ENCODE results near the gene MYCT1. TPM values are rescaled to one million over a fixed set of nuclear protein-coding genes. Genes with fewer than 3 reads are reported as not detected.

Gene MYCT1
- total RNA-seq, 2 experiments from 2014 or later: not detected

DNA sequence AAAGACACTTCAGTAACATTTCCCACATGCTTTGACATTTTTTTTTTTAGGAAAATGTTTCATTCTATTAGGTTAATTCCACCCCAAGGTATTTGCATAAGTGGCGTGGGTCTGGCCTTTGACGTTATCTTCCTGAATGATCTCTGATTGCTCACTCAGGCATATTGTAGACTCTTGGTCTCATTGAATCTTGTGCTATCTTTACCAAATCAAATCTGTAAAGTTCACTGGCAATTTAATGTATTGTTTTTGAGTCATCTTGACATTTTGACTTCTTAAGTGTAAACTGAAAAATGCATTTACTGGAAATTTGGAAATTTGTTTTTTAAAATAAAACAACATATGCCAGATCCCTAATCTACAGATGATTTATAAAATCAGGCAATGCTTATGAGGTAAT is 36.9 kb downstream of the MYCT1 start:
- no peaks in the 10 kb centered on the region for H3K9me3 Mint-ChIP-seq
- no peak overlapping the region for H3K4me3 Mint-ChIP-seq
- DNase-seq: no peak
- POLR2A ChIA-PET: no interaction called here
- H3K27me3 Mint-ChIP-seq: no peaks in the 10 kb centered on the region
- no peaks in the 10 kb centered on the region for H3K4me1 Mint-ChIP-seq (ENCODE audit: low read depth)
- CTCF ChIA-PET: no interaction called here
- intact Hi-C loops (cut with micrococcal nuclease): no loop called here
- H3K27ac Mint-ChIP-seq: no peak overlapping the region
- H3K36me3 Mint-ChIP-seq: no peaks in the 10 kb centered on the region

DNA sequence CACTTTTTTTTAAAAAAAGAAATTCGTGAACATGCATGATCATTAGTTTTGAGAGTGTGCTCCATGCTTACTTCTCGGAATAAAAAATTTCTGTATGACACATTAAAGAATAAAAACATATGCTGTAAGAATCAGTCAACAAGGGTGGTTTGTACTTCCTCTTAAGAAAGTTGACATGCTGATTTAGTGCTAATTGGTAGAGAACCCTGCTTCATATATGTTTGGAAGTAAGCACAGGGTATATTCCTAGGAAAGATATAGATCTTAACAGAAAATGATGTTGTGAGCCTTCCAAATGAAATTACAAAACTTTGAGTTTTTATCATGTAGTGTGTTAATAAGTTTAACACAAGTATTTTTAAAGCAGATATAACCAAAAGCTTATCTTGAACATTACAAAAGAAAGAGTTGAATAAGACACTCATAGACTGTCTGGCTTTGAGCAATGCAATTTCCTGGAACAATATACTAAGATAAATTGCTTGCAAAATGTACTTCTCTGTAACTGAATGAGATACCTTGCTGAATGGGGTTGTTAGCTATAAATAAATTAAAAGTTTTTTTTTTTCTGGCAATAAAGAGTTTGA is 39.1 kb downstream of the MYCT1 start:
- Mint-ChIP-seq H3K27me3 (no peaks in the 10 kb centered on the region), H3K36me3 (no peaks in the 10 kb centered on the region), H3K4me1 (ENCODE audit: low read depth) (no peaks in the 10 kb centered on the region), H3K27ac (no peak overlapping the region), H3K4me3 (no peak overlapping the region), H3K9me3 (no peaks in the 10 kb centered on the region)
- CTCF ChIA-PET: no interaction called here
- DNase-seq: no peak
- POLR2A ChIA-PET: no interaction called here
- intact Hi-C loops (cut with micrococcal nuclease): no loop called here

DNA sequence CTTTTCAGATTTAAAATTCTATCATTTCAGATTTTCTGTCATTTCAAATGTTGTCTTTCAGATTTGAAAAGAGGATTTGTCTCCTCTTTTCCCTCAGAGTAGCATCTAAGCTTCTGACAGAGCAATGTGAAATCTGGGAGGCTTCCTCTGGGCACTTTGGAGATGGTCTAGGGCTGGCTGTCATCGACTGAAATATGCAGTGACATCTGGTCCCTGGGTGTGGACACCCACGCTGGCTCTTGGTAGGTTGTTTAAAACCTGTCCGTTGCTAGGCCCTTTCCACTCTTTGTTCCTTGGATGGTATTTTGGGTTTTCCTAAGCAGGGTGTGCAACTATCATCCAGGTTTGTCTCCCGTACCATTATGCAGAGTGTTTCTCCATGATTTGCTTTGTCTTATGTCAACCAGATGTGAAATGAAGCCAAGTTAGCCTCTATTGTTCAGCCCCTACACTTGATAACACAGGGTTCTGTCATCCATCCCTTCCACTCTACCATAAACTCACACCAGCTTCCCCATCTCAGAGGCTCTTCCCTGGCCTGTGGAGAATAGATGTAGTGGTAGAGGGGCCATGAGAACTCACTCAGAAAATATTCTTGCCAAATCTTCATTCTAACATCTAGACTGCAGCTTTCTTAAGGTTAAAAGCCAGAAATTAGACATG is 47.9 kb downstream of the MYCT1 start:
- DNase-seq: no peak
- intact Hi-C loops (cut with micrococcal nuclease): no loop called here
- Mint-ChIP-seq H3K27me3 (peaks cover 1% of the 10 kb centered on the region), H3K27ac (no peak overlapping the region), H3K9me3 (no peaks in the 10 kb centered on the region), H3K4me3 (no peak overlapping the region), H3K4me1 (ENCODE audit: low read depth) (no peaks in the 10 kb centered on the region), H3K36me3 (no peaks in the 10 kb centered on the region)
- ChIA-PET CTCF (no interaction called here), POLR2A (no interaction called here)

DNA sequence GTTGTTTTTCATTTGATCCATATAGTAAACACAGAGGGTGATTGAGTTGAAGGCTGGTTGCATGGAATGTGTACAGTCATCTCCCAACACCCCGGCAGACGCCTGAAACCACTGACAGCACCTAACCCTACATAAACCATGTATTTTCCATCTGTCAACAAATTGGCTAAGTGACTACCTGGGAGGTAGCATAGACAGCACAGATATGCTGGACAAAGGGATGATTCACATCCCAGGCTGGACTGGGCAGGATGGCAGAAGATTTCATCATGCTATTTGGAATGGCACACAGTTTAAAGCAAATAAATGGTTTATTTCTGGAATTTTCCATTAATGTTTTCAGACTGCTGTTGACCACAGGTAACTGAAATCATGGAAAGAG is 48.5 kb downstream of the MYCT1 start:
- Mint-ChIP-seq H3K4me1 (ENCODE audit: low read depth) (no peaks in the 10 kb centered on the region), H3K36me3 (no peaks in the 10 kb centered on the region), H3K9me3 (no peaks in the 10 kb centered on the region), H3K27ac (no peak overlapping the region), H3K4me3 (no peak overlapping the region), H3K27me3 (peaks cover 1% of the 10 kb centered on the region)
- no peak for DNase-seq
- ChIA-PET POLR2A (no interaction called here), CTCF (no interaction called here)
- intact Hi-C loops (cut with micrococcal nuclease): no loop called here

DNA sequence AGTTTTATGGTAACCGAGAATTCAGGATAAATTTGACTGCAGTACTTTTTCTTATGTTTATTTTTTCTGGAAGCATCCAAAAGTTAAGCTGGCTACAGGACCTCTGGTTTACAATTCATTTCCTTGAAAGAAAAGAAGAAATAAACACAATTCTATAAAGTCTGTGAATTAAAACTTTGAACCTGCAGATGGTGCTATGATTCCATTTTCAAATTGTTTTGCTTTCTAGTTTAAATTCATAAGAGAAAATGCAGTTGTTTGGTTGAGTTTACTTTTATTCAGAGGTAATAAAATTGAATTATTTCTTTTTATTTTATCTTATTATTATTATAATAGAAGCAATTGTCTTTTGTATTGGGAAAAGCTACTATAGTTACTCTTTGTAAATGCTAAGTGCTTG is 51.1 kb downstream of the MYCT1 start:
- H3K9me3 Mint-ChIP-seq: no peaks in the 10 kb centered on the region
- CTCF ChIA-PET: interaction anchor here (0.8 to 1.6 kb wide), 4 partner anchors 149 to 763 kb away, joined by 3 to 4 read pairs (median 3); no protein-coding TSS in a partner anchor
- no peaks in the 10 kb centered on the region for H3K4me1 Mint-ChIP-seq (ENCODE audit: low read depth)
- no peaks in the 10 kb centered on the region for H3K36me3 Mint-ChIP-seq
- no peak overlapping the region for H3K27ac Mint-ChIP-seq
- POLR2A ChIA-PET: no interaction called here
- DNase-seq: no peak
- intact Hi-C loops (cut with micrococcal nuclease): no loop called here
- H3K4me3 Mint-ChIP-seq: no peak overlapping the region
- H3K27me3 Mint-ChIP-seq: no peaks in the 10 kb centered on the region

DNA sequence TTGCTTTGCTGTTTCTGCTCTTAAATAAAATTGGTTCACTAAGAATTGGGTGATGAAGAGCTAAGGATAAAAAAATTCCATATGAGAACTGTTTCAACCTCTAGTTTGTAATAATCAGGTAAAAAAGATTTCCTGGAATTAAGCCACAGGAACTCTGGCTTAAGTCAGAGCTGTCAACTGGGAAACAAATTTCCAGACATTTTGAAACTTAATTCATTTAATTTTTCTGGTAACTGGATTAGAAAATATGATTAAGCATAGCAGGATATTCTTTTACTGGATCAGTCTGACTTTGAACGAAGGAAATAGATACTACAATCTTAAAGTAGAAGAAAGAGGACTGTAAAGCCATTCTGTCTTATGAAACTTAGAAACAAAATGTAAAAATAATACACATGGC is 51.6 kb downstream of the MYCT1 start:
- ChIA-PET POLR2A (no interaction called here), CTCF (interaction anchor here (0.8 to 1.6 kb wide), 2 partner anchors 199 to 205 kb away, joined by 3 to 4 read pairs; no protein-coding TSS in a partner anchor)
- intact Hi-C loops (cut with micrococcal nuclease): no loop called here
- DNase-seq: no peak
- Mint-ChIP-seq H3K27ac (no peak overlapping the region), H3K4me3 (no peak overlapping the region), H3K27me3 (no peaks in the 10 kb centered on the region), H3K9me3 (no peaks in the 10 kb centered on the region), H3K4me1 (ENCODE audit: low read depth) (no peaks in the 10 kb centered on the region), H3K36me3 (no peaks in the 10 kb centered on the region)

DNA sequence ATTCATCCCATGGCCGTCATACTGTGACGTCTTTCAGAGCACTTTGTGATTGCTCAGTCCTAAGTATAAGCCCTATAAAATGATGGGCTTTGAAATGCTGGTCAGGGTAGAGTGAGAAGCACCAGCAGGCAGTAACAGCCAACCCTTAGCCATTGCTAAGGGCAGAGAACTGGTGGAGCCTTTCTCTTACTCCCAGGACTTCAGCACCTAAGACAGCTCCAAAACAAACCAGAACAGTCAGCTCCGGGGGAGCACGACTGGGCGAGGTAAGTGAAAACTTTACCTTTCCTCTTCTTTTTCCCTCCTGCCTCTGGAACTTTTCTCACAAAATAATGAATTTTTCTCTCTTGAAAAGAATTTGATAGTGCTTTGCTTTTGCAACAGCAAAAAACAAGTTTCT is 53.0 kb downstream of the MYCT1 start, which contains the start of gene VIP:
Gene VIP, plus strand, starts transcription at position 104 of the 400 bp plus-strand sequence. CDS start 1,381 bp downstream, outside the sequence.
- Mint-ChIP-seq H3K27me3 (no peaks in the 10 kb centered on the region), H3K9me3 (no peaks in the 10 kb centered on the region), H3K4me1 (ENCODE audit: low read depth) (no peaks in the 10 kb centered on the region), H3K4me3 (no peak within 1 kb of the TSS), H3K27ac (no peak within 1 kb of the TSS), H3K36me3 (no peaks in the 10 kb centered on the region)
- no peak for DNase-seq
- intact Hi-C loops (cut with micrococcal nuclease): no loop called here
- ChIA-PET CTCF (no interaction called here), POLR2A (no interaction called here)

DNA sequence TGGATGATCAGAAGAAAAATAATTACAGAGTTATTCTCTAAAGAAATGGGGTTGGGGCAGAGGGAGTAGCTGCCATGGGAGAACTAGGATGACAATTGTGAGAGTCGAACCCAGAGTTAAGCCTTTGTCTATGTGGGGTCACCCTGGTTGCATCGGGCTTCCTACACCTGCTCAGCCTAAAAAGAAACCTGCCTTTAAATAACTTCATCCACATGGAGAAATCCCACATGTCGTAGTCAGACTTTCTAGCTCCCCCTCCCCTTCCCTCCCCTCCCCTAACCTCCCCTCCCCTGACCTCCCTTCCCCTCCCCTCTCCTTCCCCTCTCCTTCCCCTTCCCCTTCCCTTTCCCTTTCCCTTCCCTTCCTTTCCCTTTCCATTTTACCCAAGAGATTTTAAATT is 67.6 kb downstream of the MYCT1 start:
- ChIA-PET CTCF (no interaction called here), POLR2A (no interaction called here)
- Mint-ChIP-seq H3K9me3 (no peaks in the 10 kb centered on the region), H3K4me3 (no peak overlapping the region), H3K4me1 (ENCODE audit: low read depth) (no peaks in the 10 kb centered on the region), H3K27me3 (no peaks in the 10 kb centered on the region), H3K36me3 (no peaks in the 10 kb centered on the region), H3K27ac (no peak overlapping the region)
- intact Hi-C loops (cut with micrococcal nuclease): no loop called here
- DNase-seq: no peak

DNA sequence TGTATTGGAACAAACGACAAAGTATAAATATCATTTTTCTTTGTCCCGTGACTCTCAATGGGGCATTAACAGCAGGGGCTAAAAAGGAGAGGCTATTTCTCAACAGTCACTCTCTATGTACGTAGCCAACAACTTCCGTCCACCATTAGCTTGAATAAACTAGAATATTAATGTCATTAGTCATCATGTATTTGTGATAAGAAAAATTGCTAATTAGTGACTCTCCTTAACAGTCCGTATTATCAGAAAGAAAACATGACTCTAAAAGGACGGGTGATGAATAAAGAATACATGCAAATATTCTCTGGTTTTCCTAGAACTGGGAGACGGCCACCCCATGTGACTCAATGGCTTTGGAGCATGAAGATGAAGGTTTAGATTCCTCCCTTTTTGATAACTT is 71.5 kb downstream of the MYCT1 start:
- H3K27me3 Mint-ChIP-seq: no peaks in the 10 kb centered on the region
- no peak overlapping the region for H3K27ac Mint-ChIP-seq
- H3K4me3 Mint-ChIP-seq: no peak overlapping the region
- no peaks in the 10 kb centered on the region for H3K9me3 Mint-ChIP-seq
- ChIA-PET CTCF (no interaction called here), POLR2A (no interaction called here)
- intact Hi-C loops (cut with micrococcal nuclease): no loop called here
- no peak for DNase-seq
- no peaks in the 10 kb centered on the region for H3K36me3 Mint-ChIP-seq
- H3K4me1 Mint-ChIP-seq (ENCODE audit: low read depth): no peaks in the 10 kb centered on the region

DNA sequence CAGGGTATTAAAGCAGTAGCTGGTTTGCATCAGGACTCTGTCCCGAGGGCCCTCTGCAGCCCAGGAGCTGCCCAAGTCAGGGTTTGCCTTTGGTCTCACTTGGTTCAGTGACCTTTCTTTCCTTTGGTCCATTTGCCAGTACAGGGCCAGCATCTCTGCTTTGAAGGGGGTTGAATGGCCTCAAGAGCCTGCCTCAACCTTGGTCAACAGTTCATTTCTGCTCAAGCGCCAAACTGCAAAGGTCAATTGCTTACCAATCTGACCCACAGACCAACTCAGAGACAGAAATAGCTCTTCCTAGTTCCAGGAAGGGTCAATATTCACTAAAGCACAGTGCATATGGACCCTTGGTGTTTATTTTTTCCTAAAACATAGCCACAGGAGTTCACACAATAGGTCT is 72.3 kb downstream of the MYCT1 start:
- intact Hi-C loops (cut with micrococcal nuclease): no loop called here
- Mint-ChIP-seq H3K36me3 (no peaks in the 10 kb centered on the region), H3K27ac (no peak overlapping the region), H3K9me3 (no peaks in the 10 kb centered on the region), H3K4me3 (no peak overlapping the region), H3K27me3 (no peaks in the 10 kb centered on the region), H3K4me1 (ENCODE audit: low read depth) (no peaks in the 10 kb centered on the region)
- DNase-seq: no peak
- POLR2A ChIA-PET: no interaction called here
- CTCF ChIA-PET: no interaction called here

DNA sequence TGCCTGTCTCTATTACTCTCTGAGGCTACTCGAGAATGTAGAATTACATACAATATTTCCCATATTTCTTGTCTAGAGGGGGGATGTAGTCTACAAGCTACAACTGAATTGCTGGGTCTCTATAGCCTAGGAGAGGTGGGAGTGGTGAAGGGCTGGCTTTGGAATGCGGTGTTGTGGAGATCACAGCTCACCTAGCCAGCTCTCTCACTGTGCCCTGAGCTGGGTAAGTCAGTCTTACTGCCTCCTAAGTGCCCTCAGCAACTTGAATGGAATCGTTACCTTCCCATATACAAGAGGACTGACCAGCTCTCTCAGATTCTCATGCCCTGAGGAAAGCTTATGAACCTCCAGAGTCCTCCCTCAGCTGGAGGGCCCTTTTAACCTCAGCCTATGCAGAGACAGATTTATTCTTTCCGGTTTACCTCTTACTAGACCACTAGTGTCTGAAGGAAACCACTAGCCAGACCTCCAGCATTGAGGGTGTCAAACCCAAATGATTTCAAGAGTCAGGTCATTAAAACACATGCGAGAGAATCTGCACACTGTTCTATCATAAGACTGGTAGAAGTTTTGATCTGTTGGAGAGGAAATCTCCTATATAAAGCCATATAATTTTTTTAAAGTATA is 73.5 kb downstream of the MYCT1 start:
- intact Hi-C loops (cut with micrococcal nuclease): no loop called here
- Mint-ChIP-seq H3K27me3 (no peaks in the 10 kb centered on the region), H3K36me3 (no peaks in the 10 kb centered on the region), H3K4me1 (ENCODE audit: low read depth) (no peaks in the 10 kb centered on the region), H3K4me3 (no peak overlapping the region), H3K9me3 (no peaks in the 10 kb centered on the region), H3K27ac (no peak overlapping the region)
- DNase-seq: no peak
- CTCF ChIA-PET: no interaction called here
- POLR2A ChIA-PET: no interaction called here

Measured in activated CD4-positive, alpha-beta memory T cell treated with anti-CD3 and anti-CD28 coated beads for 36 hours (primary cell).